RWPE2 (cell line): ENCODE measurements around the gene ERBIN.

Source experiments
- ATAC-seq: fragments of 200-7000 bp; cut with Tn5 transposase; 3 replicates; pipeline ENCODE4 v1.9.1; 2021; ENCODE audit warnings: low read depth
- DNase-seq: peaks from one replicate; pipeline ENCODE4 v3.0.0-alpha.2; 2020; ENCODE audit warnings: low spot score
- H3K27ac ChIP-seq: fragments of 450-650 bp; 2 replicates; pipeline ENCODE4 v1.5.1; 2017; ENCODE audit warnings: mild to moderate bottlenecking; ENCODE audit not compliant: poor library complexity, severe bottlenecking
- H3K27me3 ChIP-seq: fragments of 250-450 bp; sonication (Bioruptor Pico); 2 replicates; pipeline ENCODE4 v1.5.1; 2021; ENCODE audit warnings: mild to moderate bottlenecking, moderate library complexity; ENCODE audit not compliant: insufficient read depth, poor library complexity, severe bottlenecking
- H3K36me3 ChIP-seq: fragments of 250-450 bp; sonication (Bioruptor Pico); 2 replicates; pipeline ENCODE4 v1.5.1; 2020; ENCODE audit warnings: low read depth, mild to moderate bottlenecking, moderate library complexity
- H3K4me1 ChIP-seq: fragments of 250-450 bp; sonication (Bioruptor Pico); 2 replicates; pipeline ENCODE4 v1.5.1; 2021; ENCODE audit warnings: mild to moderate bottlenecking, moderate library complexity; ENCODE audit not compliant: insufficient read depth, poor library complexity, severe bottlenecking
- H3K4me3 ChIP-seq: fragments of 250-450 bp; sonication (Bioruptor Pico); 2 replicates; pipeline ENCODE4 v1.5.1; 2021; ENCODE audit warnings: mild to moderate bottlenecking, moderate library complexity; ENCODE audit not compliant: severe bottlenecking
- H3K9me3 ChIP-seq: fragments of 250-450 bp; sonication (Bioruptor Pico); 2 replicates; pipeline ENCODE4 v1.5.1; 2021; ENCODE audit warnings: mild to moderate bottlenecking, moderate library complexity; ENCODE audit not compliant: severe bottlenecking
- TF ChIP-seq, protein P1 (sequence below): fragments of 450-650 bp; IDR thresholded peaks from one replicate; pipeline ENCODE4 v1.5.1; 2017; ENCODE audit warnings: mild to moderate bottlenecking, moderate library complexity; ENCODE audit not compliant: poor library complexity, severe bottlenecking

ERBIN gene

DNA sequence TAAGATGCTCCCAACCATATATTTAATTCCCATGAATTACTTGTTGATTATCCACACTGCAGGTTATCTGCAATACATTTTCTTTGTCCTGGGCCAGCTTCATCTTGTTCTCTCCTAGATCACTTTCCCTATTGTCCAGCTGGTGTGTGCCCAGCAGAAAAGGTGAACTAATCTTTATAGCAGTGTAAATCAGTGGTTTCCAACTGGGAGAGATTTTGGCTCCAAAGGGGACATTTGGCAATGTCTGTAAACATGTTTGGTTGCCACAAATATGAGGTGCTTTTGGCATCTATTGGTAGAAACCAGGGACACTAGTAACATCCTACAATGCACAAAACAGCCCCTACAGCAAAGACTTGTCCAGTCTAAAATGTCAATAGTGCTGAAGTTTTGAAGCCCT, 20.1 kb upstream of the ERBIN start:
- Histone ChIP-seq H3K4me3 (no peak overlapping the region), H3K27ac (no peak overlapping the region), H3K4me1 (no peaks in the 10 kb centered on the region), H3K36me3 (no peaks in the 10 kb centered on the region), H3K27me3 (no peaks in the 10 kb centered on the region), H3K9me3 (no peaks in the 10 kb centered on the region)
- DNase-seq (no peak), ATAC-seq (no peak)
- TF ChIP-seq, protein P1, sequence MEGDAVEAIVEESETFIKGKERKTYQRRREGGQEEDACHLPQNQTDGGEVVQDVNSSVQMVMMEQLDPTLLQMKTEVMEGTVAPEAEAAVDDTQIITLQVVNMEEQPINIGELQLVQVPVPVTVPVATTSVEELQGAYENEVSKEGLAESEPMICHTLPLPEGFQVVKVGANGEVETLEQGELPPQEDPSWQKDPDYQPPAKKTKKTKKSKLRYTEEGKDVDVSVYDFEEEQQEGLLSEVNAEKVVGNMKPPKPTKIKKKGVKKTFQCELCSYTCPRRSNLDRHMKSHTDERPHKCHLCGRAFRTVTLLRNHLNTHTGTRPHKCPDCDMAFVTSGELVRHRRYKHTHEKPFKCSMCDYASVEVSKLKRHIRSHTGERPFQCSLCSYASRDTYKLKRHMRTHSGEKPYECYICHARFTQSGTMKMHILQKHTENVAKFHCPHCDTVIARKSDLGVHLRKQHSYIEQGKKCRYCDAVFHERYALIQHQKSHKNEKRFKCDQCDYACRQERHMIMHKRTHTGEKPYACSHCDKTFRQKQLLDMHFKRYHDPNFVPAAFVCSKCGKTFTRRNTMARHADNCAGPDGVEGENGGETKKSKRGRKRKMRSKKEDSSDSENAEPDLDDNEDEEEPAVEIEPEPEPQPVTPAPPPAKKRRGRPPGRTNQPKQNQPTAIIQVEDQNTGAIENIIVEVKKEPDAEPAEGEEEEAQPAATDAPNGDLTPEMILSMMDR, result no peak

DNA sequence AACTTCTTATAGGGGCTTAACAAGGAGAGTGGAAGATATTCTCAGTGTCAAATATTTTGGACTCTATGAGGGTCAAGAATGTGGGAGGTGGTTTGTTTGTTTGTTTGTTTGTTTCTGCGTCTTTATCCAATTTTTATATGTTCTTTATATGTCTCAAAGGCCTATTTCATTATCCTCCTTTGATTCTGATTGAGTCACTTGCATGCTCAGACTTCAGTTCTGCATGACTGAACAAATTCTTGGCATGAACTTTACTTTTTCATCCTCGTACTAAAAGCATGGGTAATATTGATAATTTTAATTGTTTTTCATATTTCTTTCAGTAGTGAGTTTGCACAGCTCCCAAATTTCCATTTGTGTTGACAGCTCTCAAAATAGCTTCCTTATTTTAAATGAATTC, 19.2 kb upstream of the ERBIN start:
- no peak overlapping the region for H3K4me3 ChIP-seq
- DNase-seq (no peak), ATAC-seq (peak; percentile 67; the same call in 2 of the 3 replicates)
- H3K27ac ChIP-seq, result no peak overlapping the region
- TF ChIP-seq, protein P1, result no peak
- H3K9me3 ChIP-seq, result no peaks in the 10 kb centered on the region
- no peaks in the 10 kb centered on the region for H3K27me3 ChIP-seq
- no peaks in the 10 kb centered on the region for H3K36me3 ChIP-seq
- no peaks in the 10 kb centered on the region for H3K4me1 ChIP-seq

DNA sequence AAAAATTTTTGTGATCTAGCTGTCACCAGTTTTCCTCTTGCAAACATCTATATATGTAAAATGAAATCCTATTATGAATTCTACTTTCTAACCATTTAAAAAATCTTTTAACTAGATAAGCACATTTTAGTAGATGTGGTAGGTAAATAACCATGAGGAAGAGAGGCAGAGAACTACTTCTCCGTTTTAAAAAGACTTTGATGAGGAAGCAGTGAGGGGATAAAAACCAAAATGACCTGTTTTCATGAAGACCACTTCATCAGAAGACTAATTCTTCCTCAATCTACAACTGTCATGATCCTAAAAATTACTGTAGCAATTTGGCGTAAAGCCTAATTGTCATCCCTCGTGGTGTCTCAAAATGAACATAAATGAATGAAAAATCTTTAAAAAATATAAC, 15.7 kb upstream of the ERBIN start:
- Histone ChIP-seq H3K36me3 (no peaks in the 10 kb centered on the region), H3K9me3 (no peaks in the 10 kb centered on the region), H3K4me1 (no peaks in the 10 kb centered on the region), H3K27me3 (no peaks in the 10 kb centered on the region), H3K4me3 (no peak overlapping the region), H3K27ac (no peak overlapping the region)
- DNase-seq (no peak), ATAC-seq (no peak)
- TF ChIP-seq, protein P1, result no peak

DNA sequence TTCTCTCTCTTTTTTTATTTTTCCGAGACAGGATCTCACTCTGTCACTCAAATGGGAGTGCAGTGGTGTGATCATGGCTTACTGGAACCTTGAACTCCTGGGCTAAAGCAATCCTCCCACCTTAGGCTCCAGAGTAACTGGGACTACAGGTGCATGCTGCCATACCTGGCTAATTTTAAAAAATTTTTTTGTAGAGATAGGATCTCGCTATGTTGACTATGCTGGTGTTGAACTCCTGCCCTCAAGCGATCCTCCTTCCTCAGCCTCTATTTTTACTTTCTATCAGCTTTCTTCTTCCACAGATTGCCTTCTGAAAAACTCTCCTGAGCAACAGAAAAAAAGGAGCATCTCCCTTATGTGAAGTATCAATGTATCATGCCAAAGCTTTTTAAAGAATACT, 14.1 kb upstream of the ERBIN start:
- Histone ChIP-seq H3K4me3 (no peak overlapping the region), H3K36me3 (no peaks in the 10 kb centered on the region), H3K4me1 (no peaks in the 10 kb centered on the region), H3K9me3 (no peaks in the 10 kb centered on the region), H3K27me3 (no peaks in the 10 kb centered on the region), H3K27ac (no peak overlapping the region)
- ATAC-seq (no peak), DNase-seq (no peak)
- TF ChIP-seq, protein P1, result no peak

DNA sequence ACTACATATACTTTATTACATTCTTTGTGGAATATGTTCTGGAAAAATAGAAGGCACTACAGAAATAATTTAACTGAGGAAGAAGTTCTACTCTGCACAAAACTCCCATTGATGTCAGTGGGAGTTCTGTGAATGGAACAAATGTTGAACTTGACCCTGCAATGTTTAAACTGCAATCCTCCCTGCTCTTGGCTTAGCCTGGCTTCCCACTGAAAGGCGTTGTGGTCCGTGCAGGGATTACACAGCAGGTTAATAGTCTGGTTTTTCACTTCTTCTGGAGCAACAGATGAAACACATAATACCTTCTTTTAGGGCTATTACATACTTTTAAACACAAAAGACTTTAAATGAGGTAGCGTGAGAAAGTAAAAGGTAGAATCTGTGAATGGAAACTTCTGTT, 12.9 kb upstream of the ERBIN start:
- no peaks in the 10 kb centered on the region for H3K9me3 ChIP-seq
- no peaks in the 10 kb centered on the region for H3K36me3 ChIP-seq
- DNase-seq (no peak), ATAC-seq (no peak)
- H3K27ac ChIP-seq, result no peak overlapping the region
- TF ChIP-seq, protein P1, result no peak
- H3K4me1 ChIP-seq, result no peaks in the 10 kb centered on the region
- no peaks in the 10 kb centered on the region for H3K27me3 ChIP-seq
- no peak overlapping the region for H3K4me3 ChIP-seq
